ENCODE results near the gene SEMA5A.

DNA sequence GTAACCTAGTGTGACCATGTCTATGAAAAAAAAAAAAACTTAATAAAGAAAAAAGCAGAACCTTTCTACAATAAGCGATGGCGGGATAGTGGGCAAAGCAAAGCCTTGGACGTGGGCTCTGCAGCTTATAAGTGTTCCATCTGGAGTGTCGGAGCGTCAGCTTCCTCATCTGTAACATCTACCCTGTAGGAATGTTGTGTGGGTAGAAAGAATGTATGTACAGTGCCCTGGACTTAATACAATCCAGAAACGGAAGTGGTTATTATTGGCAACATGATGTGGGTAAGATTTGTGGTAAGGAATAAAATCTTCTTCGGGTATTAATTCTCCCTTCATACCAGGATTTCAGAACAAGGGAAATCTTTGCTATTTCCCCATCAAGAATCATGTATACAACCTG is 66.5 kb downstream of the SEMA5A start:
- no peak for TF ChIP-seq POLR2A (IDR thresholded peaks at IDR 0.05)
- TF ChIP-seq, protein P1, sequence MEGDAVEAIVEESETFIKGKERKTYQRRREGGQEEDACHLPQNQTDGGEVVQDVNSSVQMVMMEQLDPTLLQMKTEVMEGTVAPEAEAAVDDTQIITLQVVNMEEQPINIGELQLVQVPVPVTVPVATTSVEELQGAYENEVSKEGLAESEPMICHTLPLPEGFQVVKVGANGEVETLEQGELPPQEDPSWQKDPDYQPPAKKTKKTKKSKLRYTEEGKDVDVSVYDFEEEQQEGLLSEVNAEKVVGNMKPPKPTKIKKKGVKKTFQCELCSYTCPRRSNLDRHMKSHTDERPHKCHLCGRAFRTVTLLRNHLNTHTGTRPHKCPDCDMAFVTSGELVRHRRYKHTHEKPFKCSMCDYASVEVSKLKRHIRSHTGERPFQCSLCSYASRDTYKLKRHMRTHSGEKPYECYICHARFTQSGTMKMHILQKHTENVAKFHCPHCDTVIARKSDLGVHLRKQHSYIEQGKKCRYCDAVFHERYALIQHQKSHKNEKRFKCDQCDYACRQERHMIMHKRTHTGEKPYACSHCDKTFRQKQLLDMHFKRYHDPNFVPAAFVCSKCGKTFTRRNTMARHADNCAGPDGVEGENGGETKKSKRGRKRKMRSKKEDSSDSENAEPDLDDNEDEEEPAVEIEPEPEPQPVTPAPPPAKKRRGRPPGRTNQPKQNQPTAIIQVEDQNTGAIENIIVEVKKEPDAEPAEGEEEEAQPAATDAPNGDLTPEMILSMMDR (IDR thresholded peaks at IDR 0.05): no peak

Measured in breast epithelium (tissue), 3 donors.